ENCODE measurements around the gene WDR31.

Gene WDR31

GRCh38 chr9:113352411-113352810, 12.3 kb upstream of the WDR31 start:
- H3K4me3 ChIP-seq (replicated peaks; ENCODE audit: low read depth, low read length) = no peak overlapping the region
- no peak for TF ChIP-seq CTCF (IDR thresholded peaks at IDR 0.05; ENCODE audit: low read depth, low read length, missing control alignments)
- DNase-seq (ENCODE audit: extremely low read depth, low read depth) = no peak

GRCh38 chr9:113352006-113352405, 11.9 kb upstream of the WDR31 start:
- H3K4me3 ChIP-seq (replicated peaks; ENCODE audit: low read depth, low read length) = no peak overlapping the region
- no peak for DNase-seq (ENCODE audit: extremely low read depth, low read depth)
- no peak for TF ChIP-seq CTCF (IDR thresholded peaks at IDR 0.05; ENCODE audit: low read depth, low read length, missing control alignments)

GRCh38 chr9:113350937-113351336, 10.9 kb upstream of the WDR31 start:
- TF ChIP-seq CTCF (IDR thresholded peaks at IDR 0.05; ENCODE audit: low read depth, low read length, missing control alignments) = no peak
- no peak for DNase-seq (ENCODE audit: extremely low read depth, low read depth)
- H3K4me3 ChIP-seq (replicated peaks; ENCODE audit: low read depth, low read length) = no peak overlapping the region

GRCh38 chr9:113350107-113350661, 10.1 kb upstream of the WDR31 start:
- H3K4me3 ChIP-seq (replicated peaks; ENCODE audit: low read depth, low read length) = no peak overlapping the region
- DNase-seq (ENCODE audit: extremely low read depth, low read depth) = no peak

GRCh38 chr9:113349445-113350094, 9.5 kb upstream of the WDR31 start, which contains the start of gene BSPRY:
Gene BSPRY, plus strand, starts transcription at chr9:113349541. Its CDS starts 39 bp downstream, at chr9:113349580.
- no peak within 1 kb of the TSS for H3K4me3 ChIP-seq (replicated peaks; ENCODE audit: low read depth, low read length)
- no peak for TF ChIP-seq CTCF (IDR thresholded peaks at IDR 0.05; ENCODE audit: low read depth, low read length, missing control alignments)
- no peak for DNase-seq (ENCODE audit: extremely low read depth, low read depth)

More at GRCh38 chr9:113350107-113350661, 10.1 kb upstream of the WDR31 start:
- TF ChIP-seq CTCF (IDR thresholded peaks at IDR 0.05; ENCODE audit: low read depth, low read length, missing control alignments) = no peak

- no peak overlapping the region for H3K4me3 ChIP-seq (replicated peaks; ENCODE audit: low read depth, low read length)
- DNase-seq (ENCODE audit: extremely low read depth, low read depth) = no peak
- TF ChIP-seq CTCF (IDR thresholded peaks at IDR 0.05; ENCODE audit: low read depth, low read length, missing control alignments) = no peak
These were observed 9.0 kb upstream of the WDR31 start for GRCh38 chr9:113349066-113349444.
